Stimulated activated CD8-positive, alpha-beta memory T cell treated with anti-CD3 and anti-CD28 coated beads, Interleukin-7, amount 100 ng/mL, for 48 hours (primary cell): ENCODE measurements around the gene PALMD.

Source experiments
- DNase-seq, 2 donors: peaks; one replicate each; pipeline ENCODE4 v3.0.0-alpha.2; 2020; ENCODE audit warnings: low read depth in 1 of 2; ENCODE audit errors: extremely low read depth in 1 of 2

Gene PALMD

GRCh38 chr1:99657213-99658030, 11.5 kb downstream of the PALMD start:
- DNase-seq = no peak

- DNase-seq = no peak
Observed at GRCh38 chr1:99658031-99658290, 12.0 kb downstream of the PALMD start.

- no peak for DNase-seq
Observed at GRCh38 chr1:99659755-99660210, 13.9 kb downstream of the PALMD start.

- DNase-seq = no peak
Observed at GRCh38 chr1:99660496-99660895, 14.6 kb downstream of the PALMD start.

GRCh38 chr1:99661780-99662179, 15.9 kb downstream of the PALMD start:
- no peak for DNase-seq

GRCh38 chr1:99662539-99663080, 16.7 kb downstream of the PALMD start:
- DNase-seq = no peak

- DNase-seq = no peak
Observed at GRCh38 chr1:99663501-99663900, 17.6 kb downstream of the PALMD start.

- no peak for DNase-seq
Observed at GRCh38 chr1:99665212-99665611, 19.3 kb downstream of the PALMD start.

- no peak for DNase-seq
Observed at GRCh38 chr1:99669376-99669775, 23.5 kb downstream of the PALMD start.

- no peak for DNase-seq
Observed at GRCh38 chr1:99669821-99670220, 23.9 kb downstream of the PALMD start.

GRCh38 chr1:99670583-99670982, 24.7 kb downstream of the PALMD start:
- DNase-seq = no peak

GRCh38 chr1:99672038-99672437, 26.1 kb downstream of the PALMD start:
- DNase-seq = no peak

GRCh38 chr1:99672530-99673213, 26.8 kb downstream of the PALMD start:
- DNase-seq = no peak

- DNase-seq = no peak
Observed at GRCh38 chr1:99673315-99673714, 27.4 kb downstream of the PALMD start.

- DNase-seq = no peak
Observed at GRCh38 chr1:99674115-99675064, 28.5 kb downstream of the PALMD start.

GRCh38 chr1:99675292-99675691, 29.4 kb downstream of the PALMD start:
- DNase-seq = no peak

- no peak for DNase-seq
Observed at GRCh38 chr1:99675994-99676393, 30.1 kb downstream of the PALMD start.

GRCh38 chr1:99676876-99677275, 31.0 kb downstream of the PALMD start:
- no peak for DNase-seq

GRCh38 chr1:99677416-99677815, 31.5 kb downstream of the PALMD start:
- no peak for DNase-seq

- no peak for DNase-seq
Observed at GRCh38 chr1:99680270-99680669, 34.4 kb downstream of the PALMD start.

GRCh38 chr1:99681583-99681982, 35.7 kb downstream of the PALMD start:
- no peak for DNase-seq
